Body of pancreas (tissue), 4 donors: Measurements from ENCODE around the gene FIBCD1.

Experiments
- CTCF ChIP-seq, 7 experiments: fragments of 450-650 bp in 4 of 7; fragments of 200-600 bp in 3 of 7; sonication (generic) in 3 of 7; IDR thresholded peaks; one replicate each; pipeline ENCODE4 v1.5.1; 2016 to 2019; ENCODE audit warnings: antibody characterized with exemption in 7 of 7
- POLR2A ChIP-seq, 3 donors: fragments of 450-650 bp; IDR thresholded peaks; one replicate each; pipeline ENCODE4 v1.6.1; 2016; ENCODE audit warnings: antibody characterized with exemption in 3 of 3, mild to moderate bottlenecking in 2 of 3

GRCh38 chr9:130920233-130920632, 18.8 kb downstream of the FIBCD1 start:
- TF ChIP-seq CTCF (IDR thresholded peaks at IDR 0.05): no peak
- TF ChIP-seq POLR2A (IDR thresholded peaks at IDR 0.05): no peak
